K562 (cell line): ENCODE results near the gene NDUFB10. TPM values are rescaled to one million over a fixed set of nuclear protein-coding genes. Genes with fewer than 3 reads are reported as not detected.

Experiments
- BCL6 ChIP-seq: fragments of 250-450 bp; sonication (Bioruptor Pico); IDR thresholded peaks from 2 replicates; pipeline ENCODE4 v1.4.0; 2020
- BRD4 ChIP-seq: fragments of 200-600 bp; sonication (generic); IDR thresholded peaks from 2 replicates; pipeline ENCODE4 v1.6.1; 2017; ENCODE audit warnings: inconsistent platforms
- CAMTA2 ChIP-seq: fragments of 250-450 bp; sonication (Bioruptor Pico); conservative IDR thresholded peaks from 2 replicates; pipeline ENCODE4 v1.5.1; 2022
- CXXC5 ChIP-seq: fragments of 250-450 bp; sonication (Bioruptor Pico); IDR thresholded peaks from 2 replicates; pipeline ENCODE4 v1.8.0; 2022; ENCODE audit warnings: inconsistent platforms, mild to moderate bottlenecking, moderate library complexity
- DMBX1 ChIP-seq: fragments of 250-450 bp; sonication (Bioruptor Pico); IDR thresholded peaks from 2 replicates; pipeline ENCODE4 v1.8.0; 2022; ENCODE audit warnings: inconsistent platforms, mild to moderate bottlenecking, moderate library complexity, borderline replicate concordance
- EGR1 ChIP-seq: fragments of 450-650 bp; conservative IDR thresholded peaks from 2 replicates; pipeline ENCODE4 v1.6.1; 2017; ENCODE audit warnings: mild to moderate bottlenecking
- FOXJ2 ChIP-seq: fragments of 200-800 bp; sonication (Bioruptor generic); IDR thresholded peaks from 2 replicates; pipeline ENCODE4 v1.6.1; 2016; ENCODE audit warnings: missing genetic modification characterization, missing compliant biosample characterization
- FOXK2 ChIP-seq, 2 experiments: fragments of 450-650 bp; IDR thresholded peaks in 1 of 2; conservative IDR thresholded peaks in 1 of 2; 2 replicates each; pipeline ENCODE4 v1.6.1; 2016; ENCODE audit warnings: low read depth in 2 of 2, mild to moderate bottlenecking in 1 of 2
- GATAD2A ChIP-seq: fragments of 450-650 bp; IDR thresholded peaks from 2 replicates; pipeline ENCODE4 v1.6.1; 2017
- HDAC1 ChIP-seq, 2 experiments: fragments of 450-650 bp; IDR thresholded peaks; 2 replicates each; pipeline ENCODE4 v1.6.1; 2016 to 2017; ENCODE audit warnings: inconsistent platforms in 1 of 2, mild to moderate bottlenecking in 1 of 2, moderate library complexity in 1 of 2
- HIVEP1 ChIP-seq: fragments of 250-450 bp; sonication (Bioruptor Pico); IDR thresholded peaks from 2 replicates; pipeline ENCODE4 v1.4.0; 2020; ENCODE audit warnings: mild to moderate bottlenecking
- KLF10 ChIP-seq: fragments of 250-450 bp; sonication (Bioruptor Pico); IDR thresholded peaks from 2 replicates; pipeline ENCODE4 v1.6.1; 2021; ENCODE audit warnings: matching md5 sums
- NR2C2 ChIP-seq, 2 experiments: fragments of 200-800 bp in 1 of 2; sonication (Bioruptor generic) in 1 of 2; sonication (generic) in 1 of 2; formaldehyde crosslinking in 1 of 2; IDR thresholded peaks; 2 replicates each; pipeline versions ENCODE4 v1.6.1 to v1.8.0; 2016 to 2022; ENCODE audit warnings: mild to moderate bottlenecking in 1 of 2, missing compliant biosample characterization in 1 of 2, missing genetic modification characterization in 1 of 2, missing genetic modification reagents in 1 of 2
- NR2F6 ChIP-seq: fragments of 450-650 bp; formaldehyde crosslinking; IDR thresholded peaks from 2 replicates; pipeline ENCODE4 v1.4.0; 2020; ENCODE audit warnings: mild to moderate bottlenecking
- NR4A1 ChIP-seq, 2 experiments: fragments of 250-450 bp in 1 of 2; fragments of 450-650 bp in 1 of 2; sonication (Bioruptor Pico) in 1 of 2; IDR thresholded peaks; 2 replicates each; pipeline versions ENCODE4 v1.4.0 to v1.6.1; 2016 to 2020; ENCODE audit warnings: mild to moderate bottlenecking in 2 of 2, missing compliant biosample characterization in 1 of 2, missing genetic modification characterization in 1 of 2, moderate library complexity in 1 of 2
- PHF21A ChIP-seq: fragments of 450-650 bp; IDR thresholded peaks from 2 replicates; pipeline ENCODE4 v1.6.1; 2017; ENCODE audit warnings: low read depth, borderline replicate concordance
- PTBP1 ChIP-seq: fragments of 200-400 bp; formaldehyde crosslinking; IDR thresholded peaks from 2 replicates; pipeline ENCODE4 v1.6.1; 2017; ENCODE audit warnings: low read depth, low read length
- PURB ChIP-seq: sonication (generic); formaldehyde crosslinking; IDR thresholded peaks from 2 replicates; pipeline ENCODE4 v1.9.0; 2021; ENCODE audit warnings: low read depth, mild to moderate bottlenecking, missing genetic modification reagents
- SMARCB1 ChIP-seq: IDR thresholded peaks from 2 replicates; pipeline ENCODE4 v1.6.1; 2011; ENCODE audit warnings: improper control_type of control experiment, low read depth; ENCODE audit not compliant: insufficient read length
- SP1 ChIP-seq: sonication (generic); formaldehyde crosslinking; IDR thresholded peaks from 2 replicates; pipeline ENCODE4 v1.8.1; 2022; ENCODE audit warnings: mild to moderate bottlenecking, missing genetic modification reagents
- SREBF2 ChIP-seq: sonication (generic); formaldehyde crosslinking; IDR thresholded peaks from 2 replicates; pipeline ENCODE4 v1.4.0; 2020; ENCODE audit warnings: mild to moderate bottlenecking, missing genetic modification reagents
- TCF7L2 ChIP-seq: fragments of 150-350 bp; IDR thresholded peaks from 2 replicates; pipeline ENCODE4 v1.6.1; 2016; ENCODE audit warnings: low read depth, mild to moderate bottlenecking, low read length, moderate library complexity
- ZFP36 ChIP-seq: fragments of 150-350 bp; IDR thresholded peaks from 2 replicates; pipeline ENCODE4 v1.6.1; 2018; ENCODE audit warnings: low read length, low read depth; ENCODE audit not compliant: partially characterized antibody
- ZNF445 ChIP-seq: fragments of 250-450 bp; sonication (Bioruptor Pico); IDR thresholded peaks from 2 replicates; pipeline ENCODE4 v1.4.0; 2020; ENCODE audit warnings: low read depth, mild to moderate bottlenecking, moderate library complexity
- ZNF584 ChIP-seq: fragments of 200-800 bp; sonication (Bioruptor generic); IDR thresholded peaks from 2 replicates; pipeline ENCODE4 v1.6.1; 2016; ENCODE audit warnings: low read depth, mild to moderate bottlenecking, missing genetic modification characterization, missing compliant biosample characterization
- ZNF668 ChIP-seq: fragments of 250-450 bp; sonication (Bioruptor Pico); IDR thresholded peaks from 2 replicates; pipeline ENCODE4 v1.8.0; 2022; ENCODE audit warnings: mild to moderate bottlenecking, inconsistent platforms
- ZNF778 ChIP-seq: fragments of 450-650 bp; formaldehyde crosslinking; IDR thresholded peaks from 2 replicates; pipeline ENCODE4 v1.4.0; 2020; ENCODE audit warnings: mild to moderate bottlenecking, moderate library complexity
- ZNF785 ChIP-seq: fragments of 250-450 bp; sonication (Bioruptor Pico); IDR thresholded peaks from 2 replicates; pipeline ENCODE4 v1.4.0; 2020; ENCODE audit warnings: mild to moderate bottlenecking
- polyA plus RNA-seq, 8 experiments: library from polyadenylated mRNA; depleted of rRNA in 4 of 8; stranded (reverse) in 5 of 8; unstranded in 3 of 8; fragments of >200 nt; fragmentation: Nextera tagmentation in 2 of 8; fragmentation: Illumina TruSeq in 1 of 8; extraction: Ambion mirVana in 2 of 8; extraction: Trizol in 1 of 8; gene quantifications; 2 replicates each; pipeline versions ENCODE4 v1.2.1 to v1.2.3, GENCODE V29; 2011 to 2014; ENCODE audit warnings: inconsistent platforms in 1 of 8, missing spikeins in 1 of 8
- total RNA-seq, 7 experiments: library from RNA; depleted of rRNA in 6 of 7; stranded (reverse); fragments of >200 nt in 6 of 7; fragmentation: Illumina TruSeq in 2 of 7; extraction: Trizol in 2 of 7; gene quantifications; 2 replicates each; pipeline versions ENCODE4 v1.2.1 to v1.2.3, GENCODE V29; 2011 to 2021; ENCODE audit warnings: low replicate concordance in 1 of 7
- TF ChIP-seq, protein P1 (sequence below): sonication (generic); formaldehyde crosslinking; IDR thresholded peaks from 2 replicates; pipeline ENCODE4 v1.8.0; 2022; ENCODE audit warnings: mild to moderate bottlenecking, missing genetic modification reagents
- TF ChIP-seq, protein P2 (sequence below): fragments of 450-650 bp; IDR thresholded peaks from 2 replicates; pipeline ENCODE4 v1.6.1; 2016; ENCODE audit warnings: low read depth, mild to moderate bottlenecking, moderate library complexity

The NDUFB10 gene
- total and polyA plus RNA-seq, 9 of the 15 experiments (the other 6 are each of a cell fraction or from before 2014, with no cell fraction given): 69.3 to 527 (median 161) TPM

DNA sequence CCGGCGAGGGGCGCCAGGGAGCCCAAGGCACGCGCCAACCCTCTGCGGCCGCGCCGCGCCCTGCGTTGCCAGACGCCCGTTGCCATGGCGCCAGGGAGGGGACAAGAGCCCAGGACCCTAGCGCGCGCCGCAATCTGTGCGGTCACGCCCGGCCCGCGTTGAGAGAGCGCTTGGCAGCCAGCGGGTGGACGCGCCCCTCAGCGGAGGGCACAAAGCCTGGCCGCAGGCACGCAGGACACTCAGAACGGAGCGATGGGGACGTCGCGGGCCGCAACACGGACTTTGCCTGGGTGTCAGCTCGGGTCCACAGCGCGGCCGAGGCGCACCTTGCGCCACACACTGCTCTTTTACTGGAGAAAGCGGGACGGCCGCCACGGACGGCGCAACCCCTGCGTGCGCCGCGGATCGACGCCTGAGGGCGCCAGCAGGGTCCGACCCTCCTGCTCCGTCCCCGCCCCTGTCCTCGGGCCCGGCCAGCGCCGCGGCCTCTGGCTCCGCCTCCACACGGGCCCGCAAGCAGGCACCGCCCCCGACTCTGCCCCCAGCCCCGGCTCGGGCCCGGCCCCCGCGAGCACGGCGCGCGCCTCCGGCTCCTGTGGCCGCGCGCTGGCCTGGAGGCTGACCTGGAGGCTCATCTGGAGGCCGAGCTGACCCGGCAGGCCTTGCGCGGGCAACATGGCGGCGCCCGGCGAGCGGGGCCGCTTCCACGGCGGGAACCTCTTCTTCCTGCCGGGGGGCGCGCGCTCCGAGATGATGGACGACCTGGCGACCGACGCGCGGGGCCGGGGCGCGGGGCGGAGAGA lies 24.4 kb downstream of the NDUFB10 start, which contains the start of gene GFER (continued):
- TF ChIP-seq ZNF445 (CRISPR knock-in tag) (no peak), NR2F6 (CRISPR knock-in tag) (peak; percentile 100), FOXJ2 (tag) (peak; percentile 82), BCL6 (CRISPR knock-in tag) (no peak), ZFP36 (no peak), KLF10 (CRISPR knock-in tag) (no peak), FOXK2 (conservative IDR thresholded peaks at IDR 0.05 in 1 of 2, IDR thresholded peaks at IDR 0.05 in 1 of 2; ENCODE audit: low read depth in 2 of 2) (no peak), BRD4 (0 out of 2 replicates have a peak, but pooled peaks have one; percentile 11), ZNF584 (CRISPR knock-in tag) (peak; percentile 92), GATAD2A (no peak), HDAC1 (IDR thresholded peaks at IDR 0.05) (peak in 1 of 2 experiments; percentile 82; a peak in 2 of 4 replicates), NR4A1 (CRISPR knock-in tag; IDR thresholded peaks at IDR 0.05) (peak; percentile 79; the same call in 1 of the 2 replicates), NR4A1 (tag; IDR thresholded peaks at IDR 0.05) (peak; percentile 71), NR2C2 (CRISPR knock-in tag; IDR thresholded peaks at IDR 0.05) (peak; percentile 87), NR2C2 (tag; IDR thresholded peaks at IDR 0.05) (peak; percentile 99), SP1 (CRISPR knock-in tag) (peak; percentile 79; the same call in 1 of the 2 replicates), PHF21A (peak; percentile 98), ZNF778 (CRISPR knock-in tag) (no peak), PURB (CRISPR knock-in tag) (no peak), SREBF2 (CRISPR knock-in tag) (no peak), SMARCB1 (no peak), CXXC5 (peak; percentile 91), ZNF668 (peak; percentile 44; the same call in 1 of the 2 replicates), ZNF785 (CRISPR knock-in tag) (no peak), CAMTA2 (CRISPR knock-in tag) (no peak), PTBP1 (no peak; the same call in 1 of the 2 replicates), DMBX1 (CRISPR knock-in tag) (peak; percentile 84), EGR1 (no peak), HIVEP1 (no peak), TCF7L2 (no peak)
- TF ChIP-seq, protein P1, sequence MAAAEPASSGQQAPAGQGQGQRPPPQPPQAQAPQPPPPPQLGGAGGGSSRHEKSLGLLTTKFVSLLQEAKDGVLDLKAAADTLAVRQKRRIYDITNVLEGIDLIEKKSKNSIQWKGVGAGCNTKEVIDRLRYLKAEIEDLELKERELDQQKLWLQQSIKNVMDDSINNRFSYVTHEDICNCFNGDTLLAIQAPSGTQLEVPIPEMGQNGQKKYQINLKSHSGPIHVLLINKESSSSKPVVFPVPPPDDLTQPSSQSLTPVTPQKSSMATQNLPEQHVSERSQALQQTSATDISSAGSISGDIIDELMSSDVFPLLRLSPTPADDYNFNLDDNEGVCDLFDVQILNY (CRISPR knock-in tag): no peak; the same call in 1 of the 2 replicates
- TF ChIP-seq, protein P2, sequence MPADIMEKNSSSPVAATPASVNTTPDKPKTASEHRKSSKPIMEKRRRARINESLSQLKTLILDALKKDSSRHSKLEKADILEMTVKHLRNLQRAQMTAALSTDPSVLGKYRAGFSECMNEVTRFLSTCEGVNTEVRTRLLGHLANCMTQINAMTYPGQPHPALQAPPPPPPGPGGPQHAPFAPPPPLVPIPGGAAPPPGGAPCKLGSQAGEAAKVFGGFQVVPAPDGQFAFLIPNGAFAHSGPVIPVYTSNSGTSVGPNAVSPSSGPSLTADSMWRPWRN: peak; percentile 33; the same call in 1 of the 2 replicates
